ENCODE measurements around the gene TNIK. TPM values are rescaled to one million over a fixed set of nuclear protein-coding genes. Genes with fewer than 3 reads are reported as not detected.

TNIK gene
- total RNA-seq, 1 donor from 2014 or later, result 25.8 TPM

DNA sequence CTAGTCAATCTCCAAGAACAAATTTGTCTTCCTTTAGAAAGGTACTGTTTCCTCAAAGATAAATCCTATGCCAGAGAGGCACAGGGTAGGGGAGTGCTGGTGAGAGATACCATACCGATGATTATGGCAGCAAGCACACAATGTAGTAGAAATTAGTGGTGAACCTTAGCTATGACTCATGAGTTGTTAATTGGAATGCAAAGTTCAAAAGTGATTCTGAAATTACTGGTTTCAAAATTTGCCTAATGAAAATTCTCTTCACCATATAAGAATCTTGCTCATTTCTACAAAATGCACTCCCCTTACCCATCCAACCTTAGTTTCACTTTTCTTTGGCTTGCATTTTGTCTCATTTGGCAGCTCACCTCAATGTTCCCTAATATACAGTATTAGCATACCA lies 294.2 kb downstream of the TNIK start:
- peak; percentile 61 for DNase-seq (ENCODE audit: low read depth)

DNA sequence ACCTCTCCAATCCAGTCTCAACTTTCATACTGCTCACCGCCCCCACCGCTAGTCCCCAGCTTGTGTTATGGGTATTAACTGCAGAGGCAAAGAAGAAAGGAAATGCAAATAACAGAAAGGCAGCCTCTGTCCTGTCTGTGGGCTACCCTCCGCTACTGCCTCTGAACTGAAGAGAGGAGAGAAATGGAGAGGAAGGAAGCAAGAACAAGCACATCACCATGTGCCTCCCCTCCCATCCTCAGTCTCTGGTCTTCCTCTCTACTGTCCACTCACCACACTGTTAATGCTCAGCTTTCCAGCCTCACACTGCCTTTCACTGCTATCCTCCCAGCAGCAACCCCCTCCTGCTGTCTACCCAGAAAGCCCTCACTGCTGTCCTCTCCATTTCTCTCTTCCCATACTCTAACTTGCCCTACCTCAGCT lies 294.7 kb downstream of the TNIK start:
- DNase-seq (ENCODE audit: low read depth), result no peak

DNA sequence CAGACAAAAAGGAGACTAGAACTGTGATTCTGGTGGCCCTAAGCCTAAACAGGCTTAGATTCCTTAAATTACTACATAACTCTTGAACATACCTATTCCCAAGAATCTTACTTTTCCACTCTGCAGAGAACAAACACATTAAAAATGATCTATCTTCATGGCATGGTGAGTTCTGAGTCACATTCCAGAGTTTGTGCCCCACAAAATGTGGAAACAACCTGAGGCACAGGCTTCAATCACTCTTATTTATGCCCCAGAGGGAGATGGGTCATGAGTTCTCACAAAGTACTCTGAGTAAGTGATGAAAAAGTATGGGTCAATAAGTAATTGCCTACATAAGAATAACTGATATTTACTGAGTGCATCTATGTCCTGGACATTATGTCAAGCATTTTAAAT lies 296.1 kb downstream of the TNIK start:
- peak; percentile 93 for DNase-seq (ENCODE audit: low read depth)

DNA sequence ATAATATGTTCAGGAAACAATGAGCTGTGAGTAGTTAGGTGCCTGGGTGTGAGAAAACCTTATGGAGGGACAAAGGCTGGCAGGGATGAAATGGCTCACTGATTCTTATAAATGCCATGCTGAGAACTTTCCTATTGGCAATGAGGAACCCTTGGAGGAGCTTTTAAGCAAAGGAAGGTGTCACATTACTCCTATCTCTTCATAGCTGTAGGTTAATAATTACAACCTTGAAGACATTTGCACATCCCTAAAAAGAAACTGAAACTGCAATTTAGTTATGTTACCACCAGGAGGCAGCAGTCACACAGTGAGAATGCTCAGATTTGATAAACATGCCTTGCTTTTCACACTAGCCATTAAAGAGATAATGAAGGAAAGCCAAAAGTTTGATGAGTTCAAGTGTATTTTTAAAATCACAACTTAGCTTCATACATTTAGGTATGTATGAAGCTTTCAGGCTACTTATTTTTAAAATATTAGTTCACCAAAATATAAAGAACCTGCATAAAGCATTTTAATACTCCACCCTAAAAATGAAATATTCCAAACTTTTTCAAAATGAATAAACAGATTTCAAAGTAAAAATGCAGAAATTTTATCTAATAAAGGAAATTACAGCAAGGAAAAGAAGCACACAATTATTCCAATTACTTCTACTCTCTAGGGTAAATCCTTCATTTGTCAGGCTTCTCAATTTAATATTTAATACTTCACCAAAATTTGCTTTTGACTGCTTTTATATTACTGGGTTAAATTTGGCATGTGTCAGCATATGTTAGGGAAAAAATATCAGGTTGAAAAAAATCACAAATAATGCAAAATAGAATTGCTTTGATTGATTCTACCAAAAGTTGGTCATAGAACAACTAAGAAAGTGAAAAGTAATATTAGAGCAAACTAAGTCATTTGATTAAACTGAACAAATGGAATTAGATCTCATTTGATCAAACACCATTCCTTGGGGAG lies 296.8 kb downstream of the TNIK start:
- DNase-seq (ENCODE audit: low read depth), result peak; percentile 88

DNA sequence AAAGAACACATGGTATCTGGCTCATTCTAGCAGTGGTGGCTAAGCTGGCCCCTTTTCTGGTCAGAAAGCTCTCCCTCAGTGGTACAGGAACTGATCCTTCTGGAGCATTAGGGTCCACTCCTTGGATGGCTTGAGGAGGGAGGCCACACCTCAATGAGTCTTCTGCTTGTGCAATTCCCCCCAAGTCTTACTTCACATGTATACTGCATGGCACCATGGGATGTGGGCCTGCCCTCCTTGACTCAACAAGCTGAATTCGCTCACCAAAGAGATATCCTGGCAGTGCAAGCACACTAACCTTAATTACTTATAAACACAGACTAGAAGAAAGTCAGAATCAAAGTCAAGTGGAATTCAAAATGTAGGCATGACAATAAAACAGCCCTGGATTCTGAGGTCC lies 299.9 kb downstream of the TNIK start:
- DNase-seq (ENCODE audit: low read depth), result peak; percentile 46

DNA sequence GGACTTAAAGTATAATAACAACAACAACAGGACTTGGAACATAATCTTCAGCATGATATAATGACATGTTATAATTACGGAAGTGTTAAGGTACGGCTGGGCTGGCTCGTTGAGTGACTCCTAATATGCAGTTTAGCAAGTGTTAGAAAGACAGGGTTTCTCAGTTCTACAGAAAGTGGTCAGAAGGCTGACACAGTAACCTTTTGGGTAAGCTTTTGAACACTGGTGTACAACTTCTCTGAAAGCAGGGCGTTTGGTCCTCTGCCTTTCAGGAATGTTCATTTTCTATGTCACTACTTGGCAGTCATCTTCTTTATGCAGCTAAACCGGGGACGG lies 300.4 kb downstream of the TNIK start:
- no peak for DNase-seq (ENCODE audit: low read depth)

DNA sequence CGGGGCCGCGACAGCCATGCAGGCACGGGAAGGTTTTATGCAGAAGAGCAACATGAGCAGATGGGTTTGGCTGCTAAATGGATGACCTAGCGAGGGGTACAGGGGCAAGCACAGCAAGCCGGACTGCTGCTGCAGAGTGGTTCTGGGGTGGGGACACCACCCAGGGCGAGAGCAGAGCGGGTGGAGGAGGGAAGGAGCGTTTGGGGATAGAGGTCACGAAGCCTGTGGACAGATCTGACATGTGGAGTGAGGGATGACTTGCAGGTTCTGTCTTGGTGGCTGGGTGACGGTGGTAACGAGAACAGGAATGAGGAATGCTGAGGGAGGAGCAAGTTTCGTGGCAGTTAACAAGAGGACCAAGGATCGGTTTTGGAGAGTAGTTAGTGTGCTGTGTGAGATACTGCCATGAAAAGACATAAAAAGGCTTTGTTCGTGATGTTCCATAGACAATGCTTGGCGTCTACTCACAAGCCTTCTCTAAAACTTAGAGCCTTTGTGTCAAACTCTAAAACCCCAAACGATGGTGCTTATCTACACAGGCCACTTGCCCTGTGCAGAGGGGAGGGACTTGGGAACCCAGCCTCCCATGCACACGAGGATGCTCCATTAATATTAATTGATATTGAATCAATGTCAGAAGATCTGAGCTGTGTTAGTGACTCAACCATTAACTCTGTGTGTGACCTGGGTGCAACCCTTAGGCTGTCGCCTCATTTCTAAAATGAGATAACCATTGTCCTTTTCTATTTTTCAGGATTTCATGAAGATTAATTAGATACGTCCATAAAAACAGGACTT lies 301.0 kb downstream of the TNIK start:
- DNase-seq (ENCODE audit: low read depth), result no peak

DNA sequence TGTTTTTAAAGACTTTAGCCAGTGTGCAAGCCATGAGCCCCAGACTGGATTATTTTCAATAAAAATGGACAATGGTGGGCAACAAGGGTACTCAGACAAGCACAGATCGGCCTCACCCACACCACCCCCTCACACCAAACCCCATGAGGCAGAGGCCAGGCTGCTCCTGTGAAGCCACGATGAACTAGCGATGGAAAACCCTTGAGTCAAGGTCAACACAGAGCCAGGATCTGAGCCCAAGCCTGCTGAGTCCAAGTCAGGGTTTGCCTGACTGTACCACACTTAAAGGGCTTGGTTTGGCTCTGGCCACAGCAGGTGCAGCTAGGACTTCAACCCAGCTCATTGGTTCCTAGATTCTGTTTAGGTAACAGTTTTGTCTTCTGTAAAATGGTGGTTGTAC lies 302.2 kb downstream of the TNIK start:
- DNase-seq (ENCODE audit: low read depth), result no peak

DNA sequence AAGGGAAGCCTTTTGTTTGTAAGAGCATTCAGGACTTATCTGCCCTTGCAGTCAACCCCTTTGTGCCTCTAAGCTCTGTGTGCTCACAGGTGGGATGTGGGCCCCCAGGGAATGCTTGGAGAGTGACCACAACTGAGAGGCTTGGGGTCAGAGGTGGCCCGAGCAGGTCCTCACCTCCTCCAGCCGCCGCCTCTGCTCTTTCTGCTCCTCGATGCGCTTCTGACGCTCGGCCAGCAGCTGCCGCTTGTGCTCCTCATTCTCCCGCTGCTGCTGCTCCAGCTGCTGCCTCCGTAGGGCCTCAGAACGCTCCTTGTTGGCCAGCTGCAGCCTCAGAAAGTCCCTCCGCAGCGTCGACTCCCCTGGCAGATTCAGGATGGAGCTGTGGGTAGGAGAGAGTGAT lies 302.9 kb downstream of the TNIK start:
- no peak for DNase-seq (ENCODE audit: low read depth)

DNA sequence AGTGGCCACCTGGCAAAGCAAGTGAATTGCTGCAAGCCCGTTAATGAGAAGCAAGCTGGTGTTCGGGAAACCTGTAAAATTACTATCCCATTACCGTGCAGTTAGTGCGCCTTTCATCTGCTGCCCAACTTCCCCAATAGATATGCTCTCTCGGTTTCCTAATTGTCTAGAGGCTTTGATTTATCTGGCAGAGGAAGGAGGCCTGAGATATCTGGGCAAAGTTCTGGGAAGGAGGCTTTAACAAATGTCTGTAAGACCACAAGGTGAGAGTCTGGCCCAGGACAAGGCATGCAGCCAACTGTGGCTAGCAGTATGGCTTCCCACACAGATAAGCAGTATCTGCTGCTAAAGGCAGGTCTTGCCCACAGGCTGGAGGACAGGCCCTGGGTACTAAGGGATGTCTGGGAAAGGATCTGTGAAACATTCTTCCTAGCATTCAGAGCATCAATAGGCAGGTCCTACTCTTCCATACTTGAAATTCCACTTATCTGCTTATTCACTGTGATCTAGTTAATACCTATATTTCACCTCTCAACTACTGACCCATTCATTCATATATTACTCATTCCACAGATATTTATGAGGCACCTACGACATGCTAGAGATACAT lies 303.7 kb downstream of the TNIK start:
- peak; percentile 65 for DNase-seq (ENCODE audit: low read depth)

DNA sequence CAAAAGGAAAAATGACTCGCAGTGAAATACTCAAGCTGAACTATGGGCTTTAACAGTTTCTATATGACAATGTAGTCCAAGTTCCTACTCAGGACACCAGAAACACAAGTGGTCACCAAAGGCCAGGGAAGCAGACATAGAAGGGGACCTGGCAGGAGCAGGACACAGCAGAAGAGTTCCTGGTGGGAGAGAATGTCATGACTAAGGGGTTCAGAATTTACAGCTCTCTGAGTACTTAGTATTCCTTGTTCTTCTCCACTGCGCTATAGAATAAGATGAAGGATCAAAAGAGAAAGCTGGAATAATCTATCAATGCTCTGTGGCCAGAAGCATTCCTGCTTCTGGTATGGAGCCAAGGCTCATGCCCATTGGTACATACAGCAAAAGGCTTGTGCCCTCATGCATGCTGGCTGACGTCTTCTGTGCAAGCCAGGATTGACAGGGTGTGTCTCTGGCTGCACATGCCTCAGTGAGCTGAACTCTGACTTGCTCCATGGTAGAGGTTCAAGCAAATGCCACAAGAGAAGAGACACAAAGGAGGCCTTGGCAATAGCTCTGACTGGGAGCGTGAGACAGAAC lies 305.0 kb downstream of the TNIK start:
- peak; percentile 95 for DNase-seq (ENCODE audit: low read depth)

DNA sequence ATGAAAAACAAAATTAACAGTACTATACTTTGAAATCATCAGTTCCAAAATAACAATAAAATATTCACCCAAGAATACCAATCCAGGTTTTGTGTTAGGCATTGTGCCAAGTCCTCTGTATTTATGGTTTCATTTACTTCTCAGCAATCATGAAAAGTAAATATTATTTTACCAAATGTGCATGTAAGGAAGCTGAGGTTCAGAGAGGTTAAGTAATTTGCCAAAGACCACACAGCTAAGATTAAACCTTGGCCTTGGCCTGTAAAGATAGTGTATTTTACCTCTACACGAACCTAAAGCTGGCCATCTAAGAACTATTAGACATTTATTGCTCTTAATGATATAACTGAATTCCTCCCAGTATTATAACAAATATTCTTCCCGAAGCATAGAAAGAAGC lies 309.3 kb downstream of the TNIK start:
- DNase-seq (ENCODE audit: low read depth), result no peak

DNA sequence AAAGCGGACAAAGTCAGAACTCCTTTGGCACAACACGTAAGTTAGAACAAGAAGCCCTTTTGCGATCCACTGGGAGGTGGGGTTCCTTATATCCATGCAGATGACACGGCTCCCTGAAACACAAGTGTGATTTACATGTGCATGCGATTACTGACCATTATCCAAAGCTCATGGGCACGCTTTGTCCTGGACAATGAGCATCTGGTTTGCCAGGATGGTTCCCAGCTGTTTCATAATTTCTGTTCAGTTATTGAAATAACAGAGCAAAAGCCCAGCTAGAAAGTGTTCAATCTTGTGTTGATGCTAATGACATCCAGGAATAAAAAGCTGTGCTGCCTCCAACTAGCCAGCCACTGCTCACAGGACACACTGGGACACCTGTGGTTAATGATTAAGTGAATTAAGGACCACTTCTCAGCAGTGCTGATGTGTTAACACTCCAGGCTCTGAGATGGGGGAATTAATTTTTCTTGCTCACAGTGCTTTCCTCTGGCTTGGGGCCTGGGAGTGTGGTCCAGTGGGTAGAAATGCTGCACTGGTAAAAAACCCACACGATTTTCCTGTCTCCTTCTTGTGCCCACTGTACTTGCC lies 310.6 kb downstream of the TNIK start:
- DNase-seq (ENCODE audit: low read depth), result no peak

DNA sequence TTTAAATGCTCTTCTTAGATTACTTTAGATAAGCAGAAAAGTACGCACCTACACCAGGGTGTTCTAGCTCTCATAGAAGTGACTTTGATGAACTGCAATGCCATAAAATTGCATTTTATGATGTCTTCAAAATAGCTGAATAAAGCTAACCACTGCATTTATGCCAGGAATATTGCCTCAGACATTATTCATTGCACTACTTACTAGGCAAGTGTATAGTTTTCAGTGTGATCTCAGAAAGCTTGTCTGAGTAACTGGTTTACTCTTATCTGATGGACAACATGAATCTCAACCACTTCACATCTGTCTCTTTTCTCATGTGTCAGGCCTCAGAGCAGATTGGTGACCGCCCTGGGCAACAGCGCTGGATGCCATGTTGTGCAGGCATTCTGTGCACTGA lies 314.4 kb downstream of the TNIK start:
- DNase-seq (ENCODE audit: low read depth), result no peak

DNA sequence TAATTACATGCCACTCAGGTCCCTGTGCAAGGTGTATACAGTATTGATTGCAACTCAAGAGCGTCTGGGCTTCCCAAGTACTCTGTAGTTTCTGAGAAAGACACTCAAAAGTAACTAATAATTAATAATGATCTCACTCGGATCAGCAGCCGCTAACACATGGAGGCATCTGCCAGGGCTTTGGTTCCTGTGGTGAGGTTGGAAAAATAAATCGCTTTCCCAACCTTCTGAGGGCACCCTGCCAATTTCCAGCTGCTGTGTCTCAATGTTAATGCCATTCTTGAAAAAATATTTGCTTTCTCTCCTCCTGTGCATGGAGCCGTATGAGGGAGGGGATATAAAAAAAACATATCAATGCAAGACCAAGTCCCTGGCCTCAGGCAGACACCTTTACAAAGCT lies 317.2 kb downstream of the TNIK start:
- peak; percentile 89 for DNase-seq (ENCODE audit: low read depth)

DNA sequence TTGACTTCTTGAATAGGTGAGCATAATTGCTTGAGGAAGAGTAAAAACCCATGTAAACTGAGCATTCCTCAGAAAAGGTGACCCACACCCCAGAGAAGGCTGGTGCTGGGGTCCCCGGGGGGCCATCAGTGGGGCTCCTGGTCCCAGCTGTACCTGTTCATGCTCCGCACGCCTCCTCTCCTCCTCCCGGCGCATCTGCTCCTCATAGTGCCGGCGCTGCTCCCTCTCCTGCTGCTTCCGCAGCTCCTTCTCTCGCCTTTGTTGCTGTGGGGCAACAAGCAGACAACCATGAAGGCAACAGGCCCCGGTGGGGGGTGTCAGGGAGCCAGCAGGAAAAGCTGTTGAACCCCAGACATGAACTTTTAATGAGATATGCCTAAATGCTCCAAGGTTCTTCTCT lies 320.0 kb downstream of the TNIK start:
- DNase-seq (ENCODE audit: low read depth), result no peak

DNA sequence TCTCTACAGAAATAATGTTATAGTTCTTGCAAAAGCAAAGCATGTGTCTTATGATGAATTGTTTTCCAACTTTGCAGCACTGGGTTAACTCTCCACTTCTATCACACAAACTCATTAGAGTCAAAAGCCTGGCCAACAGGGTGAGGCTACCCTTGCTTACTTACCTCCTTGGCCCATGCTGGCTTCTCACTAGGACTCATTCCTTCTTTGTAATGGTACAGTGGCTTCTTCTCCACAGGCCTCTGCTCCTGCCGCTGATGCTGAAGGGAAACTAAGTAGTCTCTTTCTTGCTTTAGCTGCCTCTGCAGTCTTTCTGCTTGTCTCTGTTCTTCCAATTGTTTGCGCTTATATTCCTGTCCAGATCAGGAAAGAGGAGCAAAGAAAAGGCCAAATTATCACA lies 322.2 kb downstream of the TNIK start:
- no peak for DNase-seq (ENCODE audit: low read depth)

DNA sequence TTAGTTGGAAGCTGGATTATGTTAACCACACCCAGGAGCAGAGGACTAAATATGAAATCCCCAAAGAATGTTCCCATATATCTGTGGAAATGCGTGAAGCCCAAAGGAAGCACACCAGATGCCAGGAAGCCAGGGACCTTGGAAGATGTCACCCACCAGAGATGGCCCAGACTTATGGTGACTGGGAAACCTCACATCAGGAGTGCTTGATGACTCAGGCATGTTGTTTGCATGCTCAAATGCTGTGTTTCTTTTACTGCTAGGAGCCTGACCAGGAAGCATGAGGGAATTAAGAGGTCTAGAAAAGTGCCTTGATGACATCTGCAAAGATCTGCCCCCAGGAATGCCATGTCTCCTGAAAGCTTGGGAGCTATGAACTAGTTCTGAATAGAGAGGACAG lies 324.7 kb downstream of the TNIK start:
- DNase-seq (ENCODE audit: low read depth), result peak; percentile 54

DNA sequence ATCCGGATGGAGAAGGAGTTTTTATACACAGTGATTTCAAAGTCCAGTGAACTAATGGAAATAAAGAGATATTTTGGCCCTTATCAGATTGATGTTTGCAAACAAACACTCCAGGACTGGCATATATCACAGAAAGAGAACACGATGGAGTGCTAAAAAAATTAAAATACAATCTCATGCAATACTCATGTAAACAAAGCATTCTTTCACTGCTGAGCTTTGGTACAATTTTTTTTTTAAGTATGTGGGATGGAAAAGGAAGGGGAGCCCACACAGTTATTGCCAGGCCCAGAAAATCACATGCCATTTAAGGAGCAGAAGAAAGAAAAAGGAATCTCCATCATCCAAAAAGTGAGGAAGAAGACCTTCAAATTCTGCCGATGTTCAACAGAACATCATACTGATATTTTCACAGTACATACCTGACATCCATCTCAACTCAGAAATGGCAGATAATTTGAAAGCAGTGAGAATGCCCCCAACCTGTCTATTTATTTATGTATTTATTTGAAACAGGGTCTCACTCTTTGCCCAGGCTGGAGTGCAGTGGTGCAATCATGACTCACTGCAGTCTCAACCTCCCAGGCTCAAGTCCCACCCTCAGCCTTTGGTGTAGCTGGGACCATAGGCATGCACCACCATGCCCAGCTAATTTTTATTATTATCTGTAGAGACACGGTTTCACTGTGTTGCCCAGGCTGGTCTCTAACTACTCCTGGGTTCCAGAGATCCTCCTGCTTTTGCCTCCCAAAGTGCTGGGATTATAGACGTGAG lies 326.2 kb downstream of the TNIK start:
- DNase-seq (ENCODE audit: low read depth), result peak; percentile 18

DNA sequence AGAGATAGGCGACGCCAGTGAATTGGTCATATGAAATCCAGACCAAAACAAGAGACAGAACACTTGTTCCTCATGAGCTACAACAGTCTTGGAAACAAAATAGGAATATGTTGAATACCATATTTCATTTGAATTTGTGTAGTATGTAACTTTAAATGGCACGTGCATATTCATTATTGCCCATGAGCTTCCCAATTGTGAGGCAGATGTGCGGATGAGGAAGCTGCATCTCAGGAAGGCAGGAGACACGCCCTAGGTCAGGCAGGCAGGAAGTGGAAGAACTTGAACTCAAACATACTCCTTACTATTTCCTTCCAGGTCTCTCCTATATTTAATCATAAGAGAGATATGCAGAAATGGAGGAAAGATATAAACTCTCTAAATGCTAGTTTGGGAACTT lies 326.9 kb downstream of the TNIK start:
- DNase-seq (ENCODE audit: low read depth), result no peak

DNA sequence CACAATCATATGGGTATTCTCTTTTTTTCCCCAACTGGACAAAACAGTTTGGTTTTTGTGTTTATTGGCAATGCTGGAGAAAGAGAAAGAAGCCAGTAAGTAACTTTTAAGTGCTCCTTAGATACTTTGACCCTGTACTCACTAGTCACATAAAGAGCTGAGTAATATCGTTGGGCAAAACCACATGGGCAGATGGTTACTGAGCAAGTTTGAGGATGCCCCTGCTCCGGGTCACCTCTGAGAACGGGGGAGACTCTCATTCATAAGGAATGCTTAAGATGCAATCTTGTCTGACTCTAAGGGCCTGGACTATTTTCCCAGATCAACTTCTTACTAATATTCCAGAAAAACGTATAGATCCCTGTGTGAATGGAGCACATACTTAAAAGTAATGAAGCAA lies 327.3 kb downstream of the TNIK start:
- DNase-seq (ENCODE audit: low read depth), result peak; percentile 78

Measured in renal cortical epithelial cell (primary cell).